ENCODE results near the gene LYPD4.
A peak's percentile ranks its signal among the peaks of the same experiment; 100 is the strongest.

The LYPD4 gene

DNA sequence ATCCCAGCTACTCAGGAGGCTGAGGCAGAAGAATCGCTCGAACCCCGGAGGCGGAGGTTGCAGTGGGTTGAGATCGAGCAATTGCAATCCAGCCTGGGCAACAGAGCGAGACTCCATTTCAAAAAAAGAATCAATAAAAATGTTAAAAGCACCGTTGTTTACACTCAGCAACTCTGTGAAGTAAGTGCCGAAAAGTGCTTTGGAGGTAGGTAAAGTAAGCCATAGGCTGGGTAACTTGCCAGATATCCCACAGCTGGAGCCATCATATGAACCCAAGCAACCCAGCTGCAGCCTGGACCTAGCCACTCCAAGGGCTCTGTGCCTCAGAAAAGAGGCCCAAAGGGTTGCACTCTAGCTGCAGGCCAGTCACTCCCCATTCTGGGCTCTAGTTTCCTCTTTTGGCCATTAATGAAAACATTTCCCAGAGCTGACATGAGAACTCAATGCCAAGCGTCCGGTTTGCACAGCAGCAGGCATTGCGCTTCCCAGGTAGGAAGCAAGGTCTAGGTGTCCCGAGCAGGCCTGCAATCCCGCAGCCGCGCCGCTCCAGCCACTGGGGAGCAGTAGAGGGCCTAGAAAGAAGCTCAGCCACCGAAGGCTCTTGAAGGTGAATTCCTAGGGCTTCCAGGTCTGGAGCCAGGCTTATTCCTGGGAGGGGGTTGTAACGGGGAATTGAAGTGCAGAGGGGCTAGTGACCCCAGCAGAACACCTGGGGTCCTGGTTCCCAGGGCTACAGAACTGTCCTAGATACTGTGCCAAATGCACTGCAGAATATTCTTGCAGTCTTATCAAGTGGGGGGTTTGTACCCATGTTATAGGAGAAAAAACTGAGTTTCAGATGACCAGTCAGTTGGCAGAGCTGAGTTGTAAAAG lies 28.5 kb upstream of the LYPD4 start:
- peak; percentile 67 for DNase-seq

DNA sequence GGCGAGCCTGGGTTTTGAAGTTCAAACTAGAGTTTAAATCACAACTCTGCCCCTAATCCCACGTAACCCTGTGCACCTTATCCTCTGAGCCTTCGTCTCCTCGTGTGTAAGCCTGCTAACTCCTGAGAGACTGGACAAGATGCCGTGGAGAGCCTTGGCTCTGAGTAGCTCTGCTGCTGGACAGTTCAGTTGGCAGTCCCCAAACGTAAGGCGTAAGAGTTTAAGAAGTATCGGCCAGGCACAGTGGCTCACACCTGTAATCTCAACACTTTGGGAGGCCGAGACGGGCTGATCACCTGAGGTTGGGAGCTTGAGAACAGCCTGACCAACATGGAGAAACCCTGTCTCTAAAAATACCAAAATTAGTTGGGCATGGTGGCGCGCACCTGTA lies 27.9 kb upstream of the LYPD4 start:
- no peak for DNase-seq

DNA sequence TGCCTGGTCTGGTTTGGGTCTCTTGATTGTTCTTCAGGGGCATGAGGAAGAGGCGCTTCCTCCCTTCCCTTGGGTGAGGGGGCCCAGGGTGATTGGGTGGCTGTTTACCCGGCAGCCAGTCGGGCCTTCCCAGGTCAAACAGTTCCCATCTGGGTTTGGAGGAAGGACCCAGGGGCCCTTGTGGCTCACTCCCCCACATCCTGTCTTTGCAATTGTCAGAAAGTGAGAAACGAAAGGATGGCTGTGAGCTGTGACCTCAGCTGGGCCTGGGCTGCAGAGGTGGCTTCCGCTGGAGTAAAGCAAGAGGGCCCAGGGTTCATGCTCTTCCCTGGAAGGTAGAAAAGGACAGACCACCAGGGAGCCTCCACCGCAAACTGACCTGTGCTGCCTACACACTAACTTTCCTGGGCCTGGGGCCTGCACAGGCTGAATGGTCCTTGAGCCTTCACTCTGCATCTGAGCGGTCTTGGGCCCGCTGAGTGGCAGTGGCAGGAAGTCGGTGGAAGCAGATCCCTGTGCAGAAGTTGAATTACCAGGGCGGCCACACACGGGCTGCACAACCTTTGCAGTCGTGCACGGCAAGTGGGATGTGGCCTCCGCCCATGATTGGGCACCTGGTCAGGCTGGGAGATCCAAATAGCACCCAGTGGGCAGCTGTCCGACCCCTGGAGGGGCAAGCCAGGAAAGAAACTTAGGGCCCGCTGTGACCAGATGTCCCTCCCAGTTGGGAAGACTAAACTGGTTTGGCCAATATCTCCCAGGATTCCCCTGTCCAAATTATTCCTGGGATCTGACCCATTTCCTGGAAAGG lies 27.3 kb upstream of the LYPD4 start:
- no peak for DNase-seq

DNA sequence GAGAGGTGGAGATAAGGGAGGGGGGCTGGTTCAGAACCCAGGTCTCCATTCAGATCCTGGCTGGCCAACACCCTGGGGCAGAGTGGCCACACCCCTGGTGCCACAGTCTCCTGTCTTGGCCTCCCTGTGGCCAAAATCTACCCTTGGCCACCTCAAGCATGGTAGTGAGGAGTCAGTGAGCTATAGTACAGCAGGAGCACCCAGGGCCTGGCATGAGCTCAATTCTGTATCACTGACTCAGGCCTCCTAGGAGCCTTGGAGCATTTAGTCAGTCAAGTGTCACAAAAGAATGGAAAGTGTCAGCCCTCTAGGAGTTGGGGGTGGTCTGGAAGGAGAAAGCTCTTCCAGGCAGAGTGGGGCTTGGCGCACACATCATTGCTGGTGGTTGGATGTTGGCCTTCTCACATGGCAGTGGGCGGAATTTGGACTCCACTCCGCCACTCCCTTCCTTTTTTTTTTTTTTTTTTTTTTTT lies 26.0 kb upstream of the LYPD4 start:
- no peak for DNase-seq

DNA sequence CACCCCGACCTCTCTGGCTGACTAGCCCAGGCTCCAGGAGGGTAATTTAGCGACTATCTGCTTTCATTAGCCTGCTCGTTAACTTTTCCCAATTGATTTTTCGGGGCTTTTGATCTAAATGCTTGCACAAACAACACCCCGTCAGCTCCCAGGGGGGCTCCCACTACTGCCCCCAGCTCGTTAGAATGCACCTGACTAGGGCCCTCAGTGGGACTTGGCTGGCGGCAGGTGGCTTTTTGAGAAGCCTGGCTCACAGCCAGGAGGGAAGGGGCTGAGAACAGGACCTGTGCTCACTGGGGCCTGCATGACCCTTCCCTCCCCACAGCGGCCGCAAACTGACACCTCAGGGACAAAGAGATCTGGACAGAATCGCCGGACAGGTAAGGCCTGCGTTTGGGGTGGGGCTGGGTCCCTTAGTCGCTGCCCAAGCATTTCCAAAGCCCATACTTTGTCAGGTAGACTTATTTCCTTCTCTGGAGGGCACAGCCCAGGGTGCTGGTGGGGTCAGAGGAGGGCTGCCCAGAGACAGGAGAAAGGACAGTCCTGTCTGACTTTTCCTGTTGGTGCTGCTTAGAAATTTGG lies 25.0 kb upstream of the LYPD4 start:
- DNase-seq: no peak

DNA sequence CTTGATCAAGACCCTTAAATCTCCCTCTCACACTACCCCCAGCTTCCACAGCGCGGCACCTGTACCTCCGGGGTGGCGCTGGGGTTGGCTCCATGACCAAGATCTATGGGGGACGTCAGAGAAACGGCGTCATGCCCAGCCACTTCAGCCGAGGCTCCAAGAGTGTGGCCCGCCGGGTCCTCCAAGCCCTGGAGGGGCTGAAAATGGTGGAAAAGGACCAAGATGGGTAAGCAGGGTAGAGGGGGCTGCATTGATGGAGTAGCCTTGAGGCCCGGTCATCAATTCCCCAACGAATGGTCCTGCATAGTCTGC lies 24.5 kb upstream of the LYPD4 start:
- DNase-seq: no peak

DNA sequence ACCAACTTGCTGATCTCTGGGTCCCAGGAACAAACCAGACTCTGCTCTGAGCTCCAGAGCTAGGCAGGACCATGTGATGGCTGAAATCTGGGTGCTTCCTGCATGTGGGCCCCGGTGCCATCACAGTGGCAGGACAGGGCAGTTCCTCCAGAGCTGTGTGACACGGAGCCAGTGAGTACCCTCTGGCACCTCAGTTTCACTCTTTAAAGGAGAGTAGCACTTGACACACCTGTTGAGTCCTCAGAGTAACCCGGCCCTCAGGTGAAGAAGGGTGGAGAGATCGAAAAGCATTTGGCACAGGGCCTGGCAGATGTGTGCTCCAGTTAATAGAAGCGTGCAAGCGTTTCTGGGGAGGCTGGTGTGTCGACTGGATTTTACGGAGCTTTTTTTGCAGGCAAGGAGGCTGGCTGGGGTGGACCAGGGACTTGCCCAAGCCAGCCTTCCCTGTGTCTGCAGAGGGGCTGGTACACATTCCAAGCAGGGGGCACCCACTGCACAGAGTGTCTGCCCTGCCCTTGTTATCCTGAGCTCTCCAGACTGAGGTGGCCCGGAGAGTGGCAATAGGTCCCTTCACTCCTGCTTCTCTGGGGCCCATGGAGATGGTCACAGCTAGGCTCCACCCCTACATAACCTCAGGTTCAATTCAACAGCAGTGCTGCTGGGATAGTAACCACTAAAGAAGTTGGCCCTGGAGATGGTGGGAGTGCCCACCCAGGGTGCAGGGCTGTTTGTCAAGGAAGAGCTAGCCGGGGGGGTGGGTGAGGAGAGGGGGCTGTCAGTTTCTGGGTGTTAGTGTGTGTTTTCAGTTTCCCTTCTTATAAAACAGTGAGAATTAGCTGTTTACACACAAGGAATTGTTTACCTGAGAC lies 23.9 kb upstream of the LYPD4 start:
- no peak for DNase-seq

DNA sequence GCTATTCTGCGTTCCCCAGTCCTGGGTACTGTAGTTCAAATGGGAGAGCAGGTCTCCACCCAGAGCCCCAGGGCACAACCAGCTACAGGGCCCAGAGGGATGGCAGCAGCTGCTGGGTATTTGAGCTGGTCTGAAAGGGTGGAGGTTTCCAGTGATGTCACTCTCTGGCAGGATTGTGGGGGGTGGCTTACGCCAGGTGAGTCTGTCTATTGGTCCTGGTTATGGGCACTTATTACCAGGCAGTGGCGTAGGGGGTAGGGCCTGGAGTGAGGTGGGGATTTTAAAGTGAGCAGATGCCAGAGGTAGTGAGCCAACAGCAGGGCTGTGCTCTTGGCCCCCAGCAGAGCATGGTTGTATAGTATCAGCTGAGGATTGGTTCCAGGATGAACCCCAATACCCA lies 21.8 kb upstream of the LYPD4 start:
- no peak for DNase-seq

DNA sequence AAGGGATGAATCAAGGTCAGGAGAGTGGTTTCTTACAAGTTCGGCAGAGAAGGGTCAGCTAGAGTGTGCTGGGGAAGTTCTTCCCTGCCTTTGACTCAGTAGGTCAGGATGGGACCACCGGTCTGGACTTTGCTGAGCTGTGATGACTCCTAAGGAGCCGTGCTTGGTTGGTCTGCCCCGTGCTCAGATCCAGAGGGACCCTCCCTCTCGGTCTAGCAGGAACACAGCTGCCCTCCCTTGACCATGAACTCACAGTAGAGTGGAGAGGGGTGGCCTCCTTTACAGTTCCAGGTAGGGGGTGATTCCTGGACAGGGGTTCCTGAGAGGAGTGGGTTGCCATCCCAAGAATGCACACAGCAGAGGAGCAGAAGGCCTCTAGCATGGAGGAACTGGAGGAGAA lies 19.9 kb upstream of the LYPD4 start:
- no peak for DNase-seq

DNA sequence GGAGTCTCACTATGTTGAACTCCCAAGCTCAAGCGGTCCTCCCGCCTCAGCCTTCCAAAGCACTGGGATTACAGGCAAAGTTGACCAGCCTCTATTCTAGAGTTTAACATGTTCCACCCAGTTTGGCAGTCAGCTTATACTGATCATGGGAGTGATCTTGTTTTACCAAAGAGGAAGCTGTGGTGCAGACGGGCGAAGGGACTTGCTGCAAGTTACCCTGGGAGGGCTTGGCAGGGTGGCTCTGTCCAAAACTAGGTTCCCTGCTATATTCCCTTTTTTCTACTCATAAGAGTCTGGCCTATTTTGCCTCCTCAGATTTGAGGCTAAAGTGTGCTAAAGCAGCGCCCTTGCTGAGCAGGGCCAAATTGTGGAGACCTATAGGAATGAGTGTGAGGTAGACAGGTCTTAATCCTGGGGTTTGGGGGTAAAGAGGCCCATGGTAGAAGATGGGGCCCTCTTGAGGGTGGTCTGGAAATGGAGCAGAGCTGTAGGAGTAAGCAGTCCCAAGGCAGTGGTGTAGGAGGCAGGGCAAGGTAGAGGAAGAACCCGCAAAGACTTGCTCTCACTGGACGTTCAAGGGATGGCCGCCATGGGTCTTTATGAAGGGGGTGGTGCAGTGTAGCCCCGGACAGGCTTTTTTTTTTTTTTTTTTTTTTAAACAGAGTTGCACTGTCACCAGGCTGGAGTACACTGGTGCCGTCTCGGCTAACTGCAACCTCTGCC lies 18.9 kb upstream of the LYPD4 start:
- DNase-seq: no peak

DNA sequence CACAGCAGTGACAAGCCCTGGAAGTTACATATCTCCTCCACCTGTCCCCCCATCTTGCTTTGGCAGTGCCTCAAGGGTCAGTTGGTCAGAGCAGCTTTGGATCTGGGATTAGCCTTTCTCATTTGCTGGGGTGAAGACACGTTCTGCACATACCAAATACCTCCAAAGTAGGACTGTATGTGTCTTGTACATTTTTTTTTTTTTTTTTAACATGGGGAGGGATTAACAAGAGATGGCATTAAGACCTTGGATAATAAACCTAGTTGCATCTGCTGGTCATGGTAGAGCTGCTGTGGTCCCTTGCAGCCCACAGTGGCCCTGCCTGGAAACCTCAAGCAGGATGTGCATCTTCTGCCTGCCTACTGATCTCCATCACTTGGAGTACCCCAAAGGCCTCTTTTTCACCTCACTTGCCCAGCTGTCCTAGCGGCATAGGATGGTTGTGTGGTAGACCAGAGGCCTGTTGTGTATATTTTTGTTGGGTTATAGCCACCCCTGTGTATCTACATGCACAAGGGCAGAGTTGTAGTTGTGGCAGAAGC lies 18.0 kb upstream of the LYPD4 start:
- no peak for DNase-seq

DNA sequence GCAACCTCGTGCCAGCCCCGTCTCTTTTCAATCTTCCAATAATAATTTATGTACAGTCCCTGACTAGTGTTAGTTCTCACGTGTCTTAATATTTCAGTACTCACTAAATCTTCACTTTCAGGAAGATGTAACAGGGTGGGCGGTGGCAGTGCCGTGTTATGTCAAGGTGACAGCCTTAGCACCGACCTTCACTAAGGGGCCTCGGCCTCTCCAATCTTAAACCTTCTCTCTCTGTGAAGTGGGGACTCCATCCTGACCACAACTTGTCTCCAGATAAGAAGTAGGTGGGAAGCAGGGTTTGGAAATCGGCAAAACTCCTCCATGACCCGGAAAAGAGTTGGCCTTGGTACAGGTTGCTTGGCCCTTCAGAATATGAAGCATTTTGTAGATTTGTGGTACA lies 17.4 kb upstream of the LYPD4 start:
- DNase-seq: no peak

DNA sequence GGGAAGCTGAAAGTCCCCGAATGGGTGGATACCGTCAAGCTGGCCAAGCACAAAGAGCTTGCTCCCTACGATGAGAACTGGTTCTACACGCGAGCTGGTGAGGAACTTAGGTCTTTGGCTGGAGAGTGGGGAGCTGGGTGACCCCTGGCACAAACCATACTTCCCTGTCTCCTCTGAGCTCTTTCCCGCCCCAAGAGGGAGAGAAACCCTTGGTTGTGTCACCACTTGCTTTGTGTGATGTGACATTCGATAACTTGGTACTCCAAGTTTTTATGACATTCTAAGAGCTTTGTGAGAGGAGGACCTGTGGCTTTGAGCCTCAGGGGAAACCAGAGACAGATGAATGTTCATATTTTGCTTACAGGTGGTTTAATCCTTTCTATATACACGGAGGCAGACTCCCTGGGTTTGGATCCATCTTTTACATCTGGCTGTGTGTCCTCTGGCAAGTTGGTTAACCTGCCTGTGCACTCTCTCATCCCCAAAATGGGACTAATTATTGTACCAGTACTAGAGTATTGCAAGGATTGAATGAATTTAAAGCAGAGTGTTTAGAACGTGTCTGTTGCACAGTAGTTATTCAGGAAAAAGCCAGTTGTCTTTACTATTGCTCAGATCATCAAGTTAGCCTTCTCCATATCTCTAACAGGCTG lies 16.8 kb upstream of the LYPD4 start:
- no peak for DNase-seq

DNA sequence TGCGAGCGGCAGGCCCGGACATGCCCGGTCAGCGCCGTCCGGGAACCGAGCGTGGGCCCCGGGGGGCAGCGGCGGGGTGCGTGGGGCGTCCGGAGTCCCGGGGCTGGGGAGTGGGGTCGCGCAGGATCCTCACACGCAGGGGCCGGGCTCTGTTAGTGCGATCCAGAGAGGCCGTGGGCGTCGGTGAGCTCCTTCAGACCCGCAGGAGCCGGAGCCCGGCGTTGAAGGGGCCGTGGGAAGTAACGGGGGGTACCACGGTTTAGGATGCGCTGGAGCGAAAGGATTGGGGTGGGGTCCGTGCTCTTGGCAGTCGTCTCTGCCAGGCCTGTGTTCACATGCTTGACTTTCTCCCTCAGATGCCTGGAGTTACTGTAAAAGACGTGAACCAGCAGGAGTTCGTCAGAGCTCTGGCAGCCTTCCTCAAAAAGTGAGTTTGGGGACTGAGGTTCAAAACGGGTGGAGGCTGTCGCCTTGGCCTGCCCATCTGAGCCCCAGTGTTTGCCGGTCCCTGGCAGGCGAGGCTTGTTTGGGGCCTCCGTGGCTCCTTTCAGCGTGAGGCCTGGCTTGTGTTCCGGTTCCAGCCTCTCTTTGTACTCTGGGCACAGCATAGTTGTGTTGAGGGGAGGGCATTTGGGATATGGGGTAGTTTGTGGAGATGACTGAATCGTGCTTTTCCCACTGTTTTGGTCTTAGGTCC lies 16.1 kb upstream of the LYPD4 start:
- peak in 1 of 2 experiments; percentile 28 for DNase-seq

DNA sequence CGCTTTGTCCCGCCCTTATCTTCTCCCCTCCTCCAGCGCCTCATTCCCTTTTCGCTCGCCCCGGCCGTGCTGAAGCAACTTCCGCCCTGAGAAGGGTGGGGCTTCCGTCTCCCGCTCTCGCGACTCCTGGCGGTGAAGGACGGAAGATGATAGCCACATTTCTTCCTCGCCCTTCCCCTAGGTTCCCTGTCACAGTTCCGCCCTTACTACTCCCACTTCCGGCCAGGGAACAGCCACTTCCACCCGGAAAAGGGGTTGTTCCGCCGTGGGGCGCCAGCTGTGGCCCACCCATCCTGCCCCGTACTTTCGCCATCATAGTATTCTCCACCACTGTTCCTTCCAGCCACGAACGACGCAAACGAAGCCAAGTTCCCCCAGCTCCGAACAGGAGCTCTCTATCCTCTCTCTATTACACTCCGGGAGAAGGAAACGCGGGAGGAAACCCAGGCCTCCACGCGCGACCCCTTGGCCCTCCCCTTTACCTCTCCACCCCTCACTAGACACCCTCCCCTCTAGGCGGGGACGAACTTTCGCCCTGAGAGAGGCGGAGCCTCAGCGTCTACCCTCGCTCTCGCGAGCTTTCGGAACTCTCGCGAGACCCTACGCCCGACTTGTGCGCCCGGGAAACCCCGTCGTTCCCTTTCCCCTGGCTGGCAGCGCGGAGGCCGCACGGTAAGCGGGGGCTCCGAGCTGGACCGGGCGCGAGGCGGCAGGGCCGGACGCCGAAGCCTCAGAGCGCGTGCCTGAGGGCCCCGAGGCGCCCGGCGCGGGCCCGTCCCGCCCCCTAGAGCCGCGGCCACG lies 15.3 kb upstream of the LYPD4 start, which contains the start of gene RPS19:
TSS of gene RPS19 (plus strand) at position 638 of the 801 bp plus-strand sequence. CDS start 520 bp downstream, outside the sequence.
- peak; percentile 98 for DNase-seq

DNA sequence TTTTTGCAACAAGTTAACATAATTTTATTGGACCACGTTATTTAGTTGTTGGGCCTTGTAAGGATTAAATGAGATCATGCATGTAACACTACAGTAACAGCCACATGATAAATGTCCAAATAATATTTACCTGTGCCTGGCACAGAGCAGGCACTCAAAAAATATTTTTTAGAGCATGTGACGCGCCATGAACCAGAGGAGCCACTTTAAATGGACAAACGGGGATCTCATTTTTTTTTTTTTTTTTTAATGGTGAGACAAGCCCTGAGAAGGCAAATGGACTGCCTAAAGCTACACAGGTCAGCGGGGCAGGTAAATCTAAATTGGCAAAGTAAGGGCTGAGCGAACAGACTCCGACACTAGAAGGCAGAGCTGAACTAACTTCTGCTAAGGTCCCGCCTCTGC lies 14.7 kb upstream of the LYPD4 start:
- no peak for DNase-seq

DNA sequence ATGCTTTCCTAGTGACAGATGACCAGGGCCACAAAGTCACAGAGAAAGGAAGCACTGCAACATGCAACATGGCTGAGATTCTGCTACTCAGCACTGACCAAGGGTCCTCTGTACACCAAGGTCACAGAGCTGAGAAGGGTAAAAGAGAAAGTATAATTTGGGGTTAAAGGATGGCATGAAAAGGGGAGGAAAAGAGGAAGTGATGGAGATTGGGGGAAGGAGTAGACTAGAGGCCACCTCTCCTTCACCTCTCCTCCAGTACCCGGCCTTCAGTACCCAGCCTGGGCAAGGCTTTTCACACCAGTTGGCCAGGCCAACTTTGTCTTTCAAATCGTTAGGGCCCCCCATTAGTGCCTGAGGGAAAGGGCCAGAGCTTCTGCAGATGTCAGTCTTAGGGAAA lies 9.3 kb upstream of the LYPD4 start:
- no peak for DNase-seq

DNA sequence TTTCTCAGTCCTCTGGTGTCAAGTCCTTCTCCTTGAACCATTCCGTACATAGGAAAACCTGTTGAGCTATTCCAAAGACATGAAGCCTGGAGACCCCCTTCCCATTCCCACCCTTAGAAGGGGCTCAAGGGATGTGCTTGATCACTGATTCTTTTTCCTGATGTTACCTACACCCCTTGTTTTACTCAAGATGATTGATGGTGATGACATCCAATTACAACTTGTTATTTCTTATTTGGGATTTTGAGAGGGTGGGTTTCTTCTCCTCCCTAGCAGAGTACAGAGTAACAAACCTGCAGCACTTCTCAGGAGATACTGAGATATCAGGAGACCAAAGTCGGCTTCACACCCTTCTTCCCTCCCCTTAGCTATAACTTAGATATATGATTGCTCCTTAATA lies 8.9 kb upstream of the LYPD4 start:
- no peak for DNase-seq

DNA sequence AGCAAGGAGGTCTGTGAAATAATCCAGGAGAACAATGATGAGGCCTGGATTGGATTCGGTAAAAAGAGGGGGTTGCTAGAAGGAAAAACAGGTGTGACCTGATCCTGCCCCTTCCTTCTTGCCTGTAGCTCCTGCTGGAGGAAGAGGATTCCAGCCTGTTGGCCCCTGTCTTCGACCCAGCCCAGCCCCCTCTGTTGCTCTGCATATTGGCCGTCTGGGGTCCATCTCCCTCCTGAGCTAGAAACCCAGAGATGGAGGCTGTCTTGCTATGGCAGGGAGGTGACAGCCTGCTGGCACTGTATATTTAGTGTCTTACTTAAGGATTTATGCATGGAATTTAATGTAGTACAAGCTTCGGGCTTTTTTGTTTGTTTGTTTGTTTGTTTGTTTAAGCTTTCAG lies 7.0 kb upstream of the LYPD4 start:
- DNase-seq: no peak

DNA sequence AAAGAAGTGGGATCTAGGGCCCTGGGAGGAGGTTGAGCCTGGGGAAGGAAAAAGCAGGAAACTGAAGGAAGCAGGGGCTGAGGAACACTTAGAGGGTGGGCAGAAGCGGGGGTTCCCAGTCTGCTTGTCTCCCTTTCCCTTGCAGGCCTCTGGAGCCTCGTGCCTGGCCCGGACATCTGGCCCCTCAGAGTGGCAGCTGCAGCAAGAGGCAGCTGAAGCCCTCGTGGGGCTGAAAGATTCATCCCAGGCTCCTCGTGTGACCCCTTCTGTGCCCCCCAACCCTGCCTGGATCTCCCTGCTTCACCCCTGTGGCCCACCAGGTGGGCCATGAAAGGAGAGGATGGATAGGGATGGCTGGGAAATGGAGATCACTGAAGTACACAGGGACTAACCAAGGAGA lies 5.9 kb upstream of the LYPD4 start:
- DNase-seq: no peak
